Cardiac muscle cell (in vitro differentiated cells and primary cell): ENCODE results near the gene STX4. TPM values are rescaled to one million over a fixed set of nuclear protein-coding genes. Genes with fewer than 3 reads are reported as not detected.

ENCODE experiments used
- DNase-seq, 2 donors: peaks; one replicate each; pipeline versions ENCODE4 v3.0.0 to v3.0.0-alpha.2; 2010 to 2017; ENCODE audit warnings: low read depth in 1 of 2, low spot score in 1 of 2
- H3K27ac ChIP-seq: fragments of 200-600 bp; sonication (generic); 2 replicates; pipeline ENCODE4 v1.5.1; 2016
- H3K27me3 ChIP-seq: fragments of 200-600 bp; sonication (generic); 2 replicates; pipeline ENCODE4 v1.6.0; 2016; ENCODE audit warnings: control low read depth
- H3K36me3 ChIP-seq: fragments of 200-600 bp; sonication (generic); 2 replicates; pipeline ENCODE4 v1.5.1; 2016; ENCODE audit warnings: control low read depth
- H3K4me1 ChIP-seq: fragments of 200-600 bp; sonication (generic); 2 replicates; pipeline ENCODE4 v1.8.1; 2017; ENCODE audit warnings: low read depth, mild to moderate bottlenecking, mixed run types
- H3K4me3 ChIP-seq: fragments of 200-600 bp; sonication (generic); 2 replicates; pipeline ENCODE4 v1.5.1; 2016; ENCODE audit warnings: mild to moderate bottlenecking
- H3K9me3 ChIP-seq: fragments of 200-600 bp; sonication (generic); 2 replicates; pipeline ENCODE4 v1.5.1; 2017; ENCODE audit warnings: low read depth, mild to moderate bottlenecking, control low read depth
- CTCF ChIP-seq: IDR thresholded peaks from 2 replicates; pipeline ENCODE4 v1.5.1; 2012; ENCODE audit warnings: low read depth, mild to moderate bottlenecking, low read length
- polyA plus RNA-seq: library from polyadenylated mRNA; unstranded; fragments of >200 nt; fragmentation: Nextera tagmentation; extraction: Ambion mirVana; gene quantifications from 2 replicates; pipeline ENCODE4 v1.2.1, GENCODE V29; 2016
- total RNA-seq: library from RNA; depleted of rRNA; stranded (reverse); fragments of >200 nt; gene quantifications from 2 replicates; pipeline ENCODE4 v1.2.3, GENCODE V29; 2016

STX4 gene
- total and polyA plus RNA-seq, 2 experiments from 2014 or later = 25.3 to 53.2 TPM

- Histone ChIP-seq H3K9me3 (no peaks in the 10 kb centered on the region), H3K36me3 (no peaks in the 10 kb centered on the region), H3K4me3 (no peak overlapping the region), H3K4me1 (peaks cover 6% of the 10 kb centered on the region), H3K27me3 (no peaks in the 10 kb centered on the region), H3K27ac (no peak overlapping the region)
- no peak for TF ChIP-seq CTCF
- no peak for DNase-seq
These were observed 31.1 kb upstream of the STX4 start for GRCh38 chr16:31002250-31002700.

- DNase-seq = no peak
- no peak for TF ChIP-seq CTCF
- Histone ChIP-seq H3K36me3 (no peaks in the 10 kb centered on the region), H3K4me1 (peaks cover 6% of the 10 kb centered on the region), H3K4me3 (no peak overlapping the region), H3K27ac (no peak overlapping the region), H3K9me3 (no peaks in the 10 kb centered on the region), H3K27me3 (no peaks in the 10 kb centered on the region)
These were observed 30.5 kb upstream of the STX4 start for GRCh38 chr16:31002862-31003341.

- Histone ChIP-seq H3K36me3 (no peaks in the 10 kb centered on the region), H3K27me3 (no peaks in the 10 kb centered on the region), H3K27ac (no peak overlapping the region), H3K4me1 (peaks cover 6% of the 10 kb centered on the region), H3K9me3 (no peaks in the 10 kb centered on the region), H3K4me3 (no peak overlapping the region)
- DNase-seq = no peak
- no peak for TF ChIP-seq CTCF
These were observed 29.6 kb upstream of the STX4 start for GRCh38 chr16:31003744-31004143.

- Histone ChIP-seq H3K27ac (no peak overlapping the region), H3K9me3 (no peaks in the 10 kb centered on the region), H3K36me3 (no peaks in the 10 kb centered on the region), H3K4me3 (no peak overlapping the region), H3K27me3 (no peaks in the 10 kb centered on the region), H3K4me1 (peaks cover 6% of the 10 kb centered on the region)
- TF ChIP-seq CTCF = no peak
- no peak for DNase-seq
These were observed 28.7 kb upstream of the STX4 start for GRCh38 chr16:31004658-31005057.

GRCh38 chr16:31005350-31006085, 27.8 kb upstream of the STX4 start:
- DNase-seq = no peak
- peaks cover 6% of the 10 kb centered on the region for H3K4me1 ChIP-seq
- H3K27ac ChIP-seq = no peak overlapping the region
- no peaks in the 10 kb centered on the region for H3K36me3 ChIP-seq
- H3K27me3 ChIP-seq = no peaks in the 10 kb centered on the region
- no peaks in the 10 kb centered on the region for H3K9me3 ChIP-seq
- no peak for TF ChIP-seq CTCF
- no peak overlapping the region for H3K4me3 ChIP-seq
